HG03095 (cell line): ENCODE measurements around the gene GPR149.

Experiments
- ATAC-seq: cut with Tn5 transposase; IDR thresholded peaks from one replicate; pipeline ENCODE4 v1.9.1; 2021; ENCODE audit warnings: moderate library complexity; ENCODE audit not compliant: unreplicated experiment

GPR149 gene

GRCh38 chr3:154345422-154346122, 84.4 kb downstream of the GPR149 start:
- no peak for ATAC-seq

- ATAC-seq: no peak
Measured at GRCh38 chr3:154338570-154338969, 91.4 kb downstream of the GPR149 start.

GRCh38 chr3:154338008-154338407, 92.0 kb downstream of the GPR149 start:
- ATAC-seq: no peak

GRCh38 chr3:154334973-154335420, 95.0 kb downstream of the GPR149 start:
- ATAC-seq: no peak

- no peak for ATAC-seq
Measured at GRCh38 chr3:154327871-154328270, 102.1 kb downstream of the GPR149 start.

GRCh38 chr3:154324919-154325318, 105.1 kb downstream of the GPR149 start:
- ATAC-seq: no peak

- ATAC-seq: peak; percentile 95
Measured at GRCh38 chr3:154323891-154324738, 105.9 kb downstream of the GPR149 start, which contains the start of gene DHX36. DHX36 (minus strand) TSS chr3:154324487; CDS start chr3:154324416, 71 bp downstream.

GRCh38 chr3:154316974-154317767, 112.8 kb downstream of the GPR149 start:
- ATAC-seq: no peak

- ATAC-seq: no peak
Measured at GRCh38 chr3:154314152-154314551, 115.8 kb downstream of the GPR149 start.

GRCh38 chr3:154310840-154311239, 119.2 kb downstream of the GPR149 start:
- ATAC-seq: no peak

GRCh38 chr3:154307363-154307762, 122.6 kb downstream of the GPR149 start:
- ATAC-seq: no peak

- no peak for ATAC-seq
Measured at GRCh38 chr3:154304936-154305335, 125.1 kb downstream of the GPR149 start.

- no peak for ATAC-seq
Measured at GRCh38 chr3:154304116-154304786, 125.7 kb downstream of the GPR149 start.

GRCh38 chr3:154301561-154301960, 128.4 kb downstream of the GPR149 start:
- no peak for ATAC-seq

- ATAC-seq: no peak
Measured at GRCh38 chr3:154294016-154294415, 136.0 kb downstream of the GPR149 start.

GRCh38 chr3:154290187-154290586, 139.8 kb downstream of the GPR149 start:
- no peak for ATAC-seq
